ENCODE measurements around the gene LRFN5. TPM values are rescaled to one million over a fixed set of nuclear protein-coding genes. Genes with fewer than 3 reads are reported as not detected.
"Not testable (repeated sequence)": the region's sequence is repeated elsewhere in the genome, so short reads cannot be mapped to it uniquely, and the experiment has no call there.

The LRFN5 gene
- total RNA-seq: 10 to 100 TPM in 6 of 8 experiments, 1 to 10 TPM in 1, under 1 TPM in 1; 0.25 to 24.1 (median 15.4) TPM

- in situ Hi-C loops (cut with MboI; ENCODE audit: low pct_unique_long_range_greater_than_20kb in 2 of 9, low sequenced_read_pairs in 9 of 9, unreplicated experiment in 9 of 9): no loop called here
- 0 to 6% (median 2%) methylated on average over 2 to 9 of the region's 76 CpGs; no CpG with 5 or more reads in 4 of the 10 experiments for WGBS, 10 experiments
- Histone ChIP-seq H3K4me3 (peak within 1 kb of the TSS; percentile 51 to 86 (median 67)), H3K27ac (peak within 1 kb of the TSS; percentile 47 to 73), H3K4me1 (replicated peaks in 1 of 2) (no peaks in the 10 kb centered on the region)
- peak; percentile 39 to 64 (median 56) for ATAC-seq (replicated peaks in 6 of 8)
Measured at GRCh38 chr14:41606532-41607303, at the start of gene LRFN5. LRFN5 (plus strand) TSS chr14:41606876.

GRCh38 chr14:41558490-41558889 is 48.2 kb upstream of the LRFN5 start:
- Histone ChIP-seq H3K4me3 (no peak overlapping the region), H3K4me1 (replicated peaks in 1 of 2) (no peaks in the 10 kb centered on the region), H3K27ac (no peak overlapping the region)
- ATAC-seq (replicated peaks in 6 of 8): peak in 2 of 8 experiments; percentile 58 to 62
- in situ Hi-C loops (cut with MboI; ENCODE audit: low pct_unique_long_range_greater_than_20kb in 2 of 9, low sequenced_read_pairs in 9 of 9, unreplicated experiment in 9 of 9): no loop called here

DNA sequence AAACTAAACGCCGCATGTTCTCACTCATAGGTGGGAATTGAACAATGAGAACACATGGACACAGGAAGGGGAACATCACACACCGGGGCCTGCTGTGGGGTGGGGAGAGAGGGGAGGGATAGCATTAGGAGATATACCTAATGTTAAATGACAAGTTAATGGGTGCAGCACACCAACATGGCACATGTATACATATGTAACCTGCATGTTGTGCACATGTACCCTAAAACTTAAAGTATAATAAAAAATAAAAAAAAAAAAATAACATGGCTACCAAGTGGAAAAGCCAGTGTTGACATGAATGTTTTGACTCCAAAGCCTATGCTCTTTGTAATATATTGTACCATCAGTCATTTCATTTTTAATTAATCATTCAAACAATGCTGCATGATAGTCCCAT is 39.8 kb upstream of the LRFN5 start:
- ATAC-seq (replicated peaks in 6 of 8); in situ Hi-C loops (cut with MboI; ENCODE audit: low pct_unique_long_range_greater_than_20kb in 2 of 9, low sequenced_read_pairs in 9 of 9, unreplicated experiment in 9 of 9); H3K27ac ChIP-seq; H3K4me3 ChIP-seq; H3K4me1 ChIP-seq (replicated peaks in 1 of 2): not testable (repeated sequence)
- WGBS, 10 experiments: 80% methylated on average over 1 of the region's 3 CpGs; no CpG with 5 or more reads in 9 of the 10 experiments

GRCh38 chr14:41568979-41569378 is 37.7 kb upstream of the LRFN5 start:
- H3K4me3 ChIP-seq: no peak overlapping the region
- H3K4me1 ChIP-seq (replicated peaks in 1 of 2): no peaks in the 10 kb centered on the region
- 20 to 100% (median 100%) methylated on average over 1 to 2 of the region's 2 CpGs; no CpG with 5 or more reads in 5 of the 10 experiments for WGBS, 10 experiments
- in situ Hi-C loops (cut with MboI; ENCODE audit: low pct_unique_long_range_greater_than_20kb in 2 of 9, low sequenced_read_pairs in 9 of 9, unreplicated experiment in 9 of 9): no loop called here
- no peak overlapping the region for H3K27ac ChIP-seq
- ATAC-seq (replicated peaks in 6 of 8): no peak

GRCh38 chr14:41570415-41571155 is 36.1 kb upstream of the LRFN5 start:
- ATAC-seq (replicated peaks in 6 of 8): no peak
- 8 to 93% (median 57%) methylated on average over 1 to 4 of the region's 5 CpGs for whole genome bisulfite sequencing, 10 experiments
- H3K27ac ChIP-seq: no peak overlapping the region
- H3K4me3 ChIP-seq: no peak overlapping the region
- in situ Hi-C loops (cut with MboI; ENCODE audit: low pct_unique_long_range_greater_than_20kb in 2 of 9, low sequenced_read_pairs in 9 of 9, unreplicated experiment in 9 of 9): no loop called here
- no peaks in the 10 kb centered on the region for H3K4me1 ChIP-seq (replicated peaks in 1 of 2)

GRCh38 chr14:41586237-41586636 is 20.4 kb upstream of the LRFN5 start:
- H3K4me3 ChIP-seq: no peak overlapping the region

GRCh38 chr14:41597647-41598046 is 9.0 kb upstream of the LRFN5 start:
- H3K4me1 ChIP-seq (replicated peaks in 1 of 2): peaks cover 2% of the 10 kb centered on the region in 2 donors
- 96 to 100% (median 100%) methylated on average over 3 to 15 of the region's 25 CpGs; no CpG with 5 or more reads in 3 of the 10 experiments for WGBS, 10 experiments
- no peak overlapping the region for H3K27ac ChIP-seq
- in situ Hi-C loops (cut with MboI; ENCODE audit: low pct_unique_long_range_greater_than_20kb in 2 of 9, low sequenced_read_pairs in 9 of 9, unreplicated experiment in 9 of 9): loop anchor here in 2 of 9 experiments (25.0 kb wide), 2 partner anchors 310 to 1610 kb away; no protein-coding TSS in a partner anchor
- H3K4me3 ChIP-seq: no peak overlapping the region
- ATAC-seq (replicated peaks in 6 of 8): no peak

More at GRCh38 chr14:41586237-41586636, 20.4 kb upstream of the LRFN5 start:
- in situ Hi-C loops (cut with MboI; ENCODE audit: low pct_unique_long_range_greater_than_20kb in 2 of 9, low sequenced_read_pairs in 9 of 9, unreplicated experiment in 9 of 9): loop anchor here in 2 of 9 experiments (25.0 kb wide), 2 partner anchors 299 to 1599 kb away; no protein-coding TSS in a partner anchor
- Histone ChIP-seq H3K27ac (no peak overlapping the region), H3K4me1 (replicated peaks in 1 of 2) (no peaks in the 10 kb centered on the region)
- ATAC-seq (replicated peaks in 6 of 8): no peak

- H3K27ac ChIP-seq: not testable (repeated sequence)
Measured at GRCh38 chr14:41599805-41600385, 6.8 kb upstream of the LRFN5 start.

DNA sequence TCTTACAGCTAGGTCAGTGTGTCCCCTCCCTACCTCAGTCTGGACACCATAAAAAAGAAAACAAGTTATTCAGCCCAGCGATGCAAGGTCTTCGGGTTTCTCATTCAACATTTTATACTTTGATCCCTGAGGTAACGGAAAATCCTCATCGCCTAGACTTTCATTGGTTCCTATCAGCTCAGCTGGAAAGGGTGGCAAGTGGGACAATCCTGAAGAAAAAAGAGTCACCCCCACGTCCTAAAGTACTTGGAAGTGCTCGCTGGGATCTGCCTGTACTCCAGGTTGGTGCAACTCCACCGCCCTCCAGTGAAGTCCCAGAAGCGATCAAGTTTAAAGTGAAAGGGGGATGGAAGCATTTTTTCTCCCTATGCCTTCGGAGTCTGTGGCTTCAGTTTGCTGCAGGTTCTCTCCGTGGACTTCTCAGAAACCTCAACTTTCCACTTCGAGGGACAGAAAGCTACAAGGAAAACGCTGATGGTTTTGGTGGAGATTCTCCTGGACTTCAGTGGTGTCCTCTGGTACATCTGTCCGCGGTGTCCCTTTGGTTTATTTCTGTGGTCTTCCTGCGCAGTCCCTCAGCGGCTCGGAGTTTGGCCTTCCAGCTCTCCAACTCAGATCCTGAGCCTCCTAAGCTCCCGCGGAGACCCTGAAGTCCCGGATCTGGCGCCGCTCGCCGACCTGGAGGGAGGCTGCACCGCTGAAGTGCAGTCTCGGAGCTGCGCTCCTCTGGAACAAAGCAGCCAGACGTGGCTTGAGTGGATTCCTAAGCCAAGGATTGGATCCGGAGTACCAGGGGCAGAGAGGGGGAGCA is 1.8 kb upstream of the LRFN5 start:
- in situ Hi-C loops (cut with MboI; ENCODE audit: low pct_unique_long_range_greater_than_20kb in 2 of 9, low sequenced_read_pairs in 9 of 9, unreplicated experiment in 9 of 9): no loop called here
- no peak overlapping the region for H3K27ac ChIP-seq
- ATAC-seq (replicated peaks in 6 of 8): peak; percentile 47 to 64 (median 54)
- 0 to 23% (median 2%) methylated on average over 3 to 15 of the region's 29 CpGs; no CpG with 5 or more reads in 2 of the 10 experiments for whole genome bisulfite sequencing, 10 experiments
- H3K4me1 ChIP-seq (replicated peaks in 1 of 2): peaks cover 0 to 2% of the 10 kb centered on the region in 2 donors
- H3K4me3 ChIP-seq: peak overlapping the region; percentile 51 to 86 (median 67)

More at GRCh38 chr14:41599805-41600385, 6.8 kb upstream of the LRFN5 start:
- in situ Hi-C loops (cut with MboI; ENCODE audit: low pct_unique_long_range_greater_than_20kb in 2 of 9, low sequenced_read_pairs in 9 of 9, unreplicated experiment in 9 of 9): loop anchor here in 2 of 9 experiments (25.0 kb wide), 2 partner anchors 313 to 1613 kb away; no protein-coding TSS in a partner anchor
- not testable (repeated sequence) for H3K4me1 ChIP-seq (replicated peaks in 1 of 2); H3K4me3 ChIP-seq; ATAC-seq (replicated peaks in 6 of 8)
- WGBS, 10 experiments: 53 to 67% (median 55%) methylated on average over 1 to 4 of the region's 6 CpGs; no CpG with 5 or more reads in 6 of the 10 experiments

DNA sequence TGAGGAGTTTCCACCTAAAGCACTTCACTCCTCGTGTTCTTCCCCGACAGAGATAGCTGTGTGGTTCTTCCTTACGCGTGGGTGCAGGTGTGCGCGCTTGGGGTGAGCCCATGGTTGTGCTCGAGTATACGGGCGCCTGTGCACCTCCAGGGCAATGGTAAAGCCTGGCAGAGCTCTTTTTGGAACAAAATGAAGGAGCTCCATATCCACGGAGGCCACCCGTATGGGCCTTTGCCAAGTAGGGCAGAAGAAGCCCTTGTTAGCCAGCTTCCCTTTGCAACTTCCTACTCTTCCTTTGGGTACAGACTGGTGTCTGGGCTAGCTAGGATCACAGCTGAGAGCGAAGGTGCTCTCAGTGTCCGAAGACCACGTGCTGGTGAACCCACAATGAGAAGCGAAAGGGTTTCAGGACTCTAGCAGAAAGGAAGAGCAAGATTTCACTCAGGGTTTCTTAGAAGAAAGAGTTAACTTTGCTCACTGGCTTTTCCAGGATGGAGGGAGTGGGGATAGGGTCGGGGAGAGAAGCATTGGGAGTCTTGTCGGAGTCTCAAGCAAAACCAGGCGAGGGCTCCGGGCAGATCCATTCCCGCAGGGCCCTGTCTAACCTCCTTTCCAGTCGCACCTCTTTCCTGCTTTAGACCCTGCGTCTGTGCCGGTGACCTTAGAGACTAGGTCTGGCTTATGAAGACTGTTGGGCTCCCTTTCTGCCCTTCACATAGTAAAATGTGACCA is 960 bp upstream of the LRFN5 start:
- Histone ChIP-seq H3K4me3 (peak overlapping the region; percentile 51 to 86 (median 67)), H3K4me1 (replicated peaks in 1 of 2) (no peaks in the 10 kb centered on the region), H3K27ac (no peak overlapping the region)
- in situ Hi-C loops (cut with MboI; ENCODE audit: low pct_unique_long_range_greater_than_20kb in 2 of 9, low sequenced_read_pairs in 9 of 9, unreplicated experiment in 9 of 9): no loop called here
- 0 to 34% (median 7%) methylated on average over 3 to 12 of the region's 23 CpGs; no CpG with 5 or more reads in 3 of the 10 experiments for WGBS, 10 experiments
- ATAC-seq (replicated peaks in 6 of 8): peak; percentile 1 to 23 (median 8)

- ATAC-seq (replicated peaks in 6 of 8): peak in 2 of 8 experiments; percentile 0 to 1
- WGBS, 10 experiments: 0 to 14% (median 0%) methylated on average over 1 to 5 of the region's 7 CpGs; no CpG with 5 or more reads in 5 of the 10 experiments
- H3K27ac ChIP-seq: peak overlapping the region; percentile 47 to 73
- in situ Hi-C loops (cut with MboI; ENCODE audit: low pct_unique_long_range_greater_than_20kb in 2 of 9, low sequenced_read_pairs in 9 of 9, unreplicated experiment in 9 of 9): no loop called here
- peak overlapping the region; percentile 51 to 86 (median 67) for H3K4me3 ChIP-seq
- no peaks in the 10 kb centered on the region for H3K4me1 ChIP-seq (replicated peaks in 1 of 2)
Measured at GRCh38 chr14:41606282-41606531, 469 bp upstream of the LRFN5 start.

DNA sequence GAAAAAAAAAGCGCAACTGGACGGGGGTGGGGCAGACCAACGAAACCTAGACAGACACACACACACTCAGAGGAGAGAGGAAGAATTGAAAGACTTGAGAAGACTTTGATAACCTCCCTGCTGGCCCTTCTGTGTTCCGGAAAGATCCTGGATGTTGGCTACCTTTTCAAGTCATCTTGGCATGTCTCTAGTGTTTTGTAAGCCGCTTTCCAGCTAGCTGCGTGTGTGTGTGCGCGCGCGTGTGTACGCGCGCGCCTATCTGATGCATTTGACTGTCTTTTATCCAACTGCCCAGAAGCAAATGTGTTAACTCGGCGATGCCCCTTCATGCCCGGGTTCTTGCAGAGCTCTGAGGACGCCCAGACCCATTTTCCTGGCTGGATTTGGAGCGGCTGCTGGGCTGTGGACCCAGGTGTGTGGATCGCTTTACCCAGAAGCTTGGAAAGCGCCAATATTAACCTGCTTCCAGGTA is 664 bp downstream of the LRFN5 start:
- in situ Hi-C loops (cut with MboI; ENCODE audit: low pct_unique_long_range_greater_than_20kb in 2 of 9, low sequenced_read_pairs in 9 of 9, unreplicated experiment in 9 of 9): no loop called here
- ATAC-seq (replicated peaks in 6 of 8): peak in 7 of 8 experiments; percentile 0 to 3 (median 2)
- H3K4me1 ChIP-seq (replicated peaks in 1 of 2): no peaks in the 10 kb centered on the region
- no peak overlapping the region for H3K27ac ChIP-seq
- peak overlapping the region; percentile 51 to 86 (median 67) for H3K4me3 ChIP-seq
- 0 to 8% (median 0%) methylated on average over 1 to 4 of the region's 21 CpGs; no CpG with 5 or more reads in 5 of the 10 experiments for WGBS, 10 experiments

Measured in motor neuron (in vitro differentiated cells).